DMS114 treated with DMSO at 0.1 percent for 48 hours (cell line): ENCODE results near the gene UFD1.

Source experiments
- DNase-seq: peaks from one replicate; lab custom pipeline; 2025; ENCODE audit not compliant: unreplicated experiment; lab: John Stamatoyannopoulos, UW

UFD1 gene

GRCh38 chr22:19497245-19497644 lies 18.3 kb upstream of the UFD1 start:
- no peak for DNase-seq

GRCh38 chr22:19496324-19496630 lies 17.3 kb upstream of the UFD1 start:
- DNase-seq = no peak

- DNase-seq = no peak
Measured at GRCh38 chr22:19495562-19496323, 16.8 kb upstream of the UFD1 start.

GRCh38 chr22:19494676-19495173 lies 15.7 kb upstream of the UFD1 start:
- no peak for DNase-seq

- DNase-seq = no peak
Measured at GRCh38 chr22:19494001-19494560, 15.1 kb upstream of the UFD1 start.

GRCh38 chr22:19492504-19493174 lies 13.6 kb upstream of the UFD1 start:
- no peak for DNase-seq

- DNase-seq = no peak
Measured at GRCh38 chr22:19490628-19491230, 11.7 kb upstream of the UFD1 start.

GRCh38 chr22:19488884-19489843 lies 10.2 kb upstream of the UFD1 start:
- DNase-seq = peak; percentile 8

GRCh38 chr22:19488285-19488684 lies 9.3 kb upstream of the UFD1 start:
- no peak for DNase-seq

- DNase-seq = no peak
Measured at GRCh38 chr22:19483481-19484244, 4.7 kb upstream of the UFD1 start.

- DNase-seq = no peak
Measured at GRCh38 chr22:19482297-19482696, 3.3 kb upstream of the UFD1 start.

GRCh38 chr22:19480789-19481188 lies 1.8 kb upstream of the UFD1 start:
- DNase-seq = no peak

- no peak for DNase-seq
Measured at GRCh38 chr22:19480173-19480568, 1.2 kb upstream of the UFD1 start.

GRCh38 chr22:19479355-19480172 lies 571 bp upstream of the UFD1 start, which contains the start of gene CDC45:
CDC45 (plus strand) TSS chr22:19479920; CDS start chr22:19479969, 49 bp downstream.
- peak; percentile 97 for DNase-seq

GRCh38 chr22:19478045-19478900 lies 720 bp downstream of the UFD1 start:
- no peak for DNase-seq

- DNase-seq = no peak
Measured at GRCh38 chr22:19477321-19478044, 1.5 kb downstream of the UFD1 start.

- DNase-seq = no peak
Measured at GRCh38 chr22:19476023-19476422, 3.0 kb downstream of the UFD1 start.
